GM12878 (cell line): ENCODE measurements around the gene BAG3. TPM values are rescaled to one million over a fixed set of nuclear protein-coding genes. Genes with fewer than 3 reads are reported as not detected.

Experiments
- BMI1 ChIP-seq: fragments of 450-650 bp; IDR thresholded peaks from 2 replicates; pipeline ENCODE4 v1.6.1; 2016; ENCODE audit warnings: mild to moderate bottlenecking, moderate library complexity, borderline replicate concordance
- CHD1 ChIP-seq: IDR thresholded peaks from 2 replicates; pipeline ENCODE4 v1.6.1; 2012; ENCODE audit warnings: low read depth, low read length, improper control_type of control experiment
- ESRRA ChIP-seq: IDR thresholded peaks from 2 replicates; pipeline ENCODE4 v1.6.1; 2012; ENCODE audit warnings: mild to moderate bottlenecking, low read length, improper control_type of control experiment
- HDAC6 ChIP-seq: fragments of 200-600 bp; sonication (generic); IDR thresholded peaks from one replicate; pipeline ENCODE4 v1.8.0; 2017; ENCODE audit warnings: antibody characterized with exemption; ENCODE audit not compliant: unreplicated experiment
- IKZF1 ChIP-seq: fragments of 450-650 bp; conservative IDR thresholded peaks from 2 replicates; pipeline ENCODE4 v1.6.1; 2017; ENCODE audit warnings: antibody characterized with exemption, mild to moderate bottlenecking
- IKZF2 ChIP-seq, 2 experiments: fragments of 450-650 bp; IDR thresholded peaks; 2 replicates each; pipeline ENCODE4 v1.6.1; 2017; ENCODE audit warnings: mild to moderate bottlenecking in 2 of 2, moderate library complexity in 2 of 2
- KAT2A ChIP-seq: conservative IDR thresholded peaks from 2 replicates; pipeline ENCODE4 v1.6.1; 2011; ENCODE audit warnings: low read depth, low read length; ENCODE audit not compliant: control insufficient read depth
- RAD21 ChIP-seq: IDR thresholded peaks from 2 replicates; pipeline ENCODE4 v1.6.1; 2011; ENCODE audit warnings: mild to moderate bottlenecking, low read depth, low read length, moderate library complexity; ENCODE audit not compliant: insufficient read depth
- ZBED1 ChIP-seq: IDR thresholded peaks from 2 replicates; pipeline ENCODE4 v1.6.1; 2016; ENCODE audit warnings: borderline replicate concordance
- polyA plus RNA-seq, 11 experiments: library from polyadenylated mRNA; depleted of rRNA in 4 of 11; unstranded in 6 of 11; stranded (reverse) in 5 of 11; fragments of >200 nt; fragmentation: Nextera tagmentation in 4 of 11; fragmentation: Illumina TruSeq in 1 of 11; extraction: Ambion mirVana in 4 of 11; extraction: Trizol in 1 of 11; gene quantifications; 1 replicate in 1 of 11; 2 replicates in 10 of 11; pipeline versions ENCODE4 v1.2.1 to v1.2.3, GENCODE V29; 2011 to 2016; ENCODE audit warnings: inconsistent platforms in 2 of 11, missing spikeins in 2 of 11, low read depth in 1 of 11
- total RNA-seq, 4 experiments: library from RNA; depleted of rRNA in 3 of 4; stranded (reverse); fragments of >200 nt in 3 of 4; fragmentation: Illumina TruSeq in 1 of 4; extraction: Trizol in 1 of 4; gene quantifications; 2 replicates each; pipeline versions ENCODE4 v1.2.1 to v1.2.3, GENCODE V29; 2013 to 2021
- TF ChIP-seq, protein P1 (sequence below): IDR thresholded peaks from 2 replicates; pipeline ENCODE4 v1.6.1; 2011; ENCODE audit warnings: low read depth, low read length, improper control_type of control experiment, borderline replicate concordance
- TF ChIP-seq, protein P2 (sequence below): IDR thresholded peaks from 2 replicates; pipeline ENCODE4 v1.6.1; 2012; ENCODE audit warnings: improper control_type of control experiment, low read depth, low read length; ENCODE audit not compliant: insufficient replicate concordance

The BAG3 gene
- total and polyA plus RNA-seq, 10 of the 15 experiments (the other 5 are each of a cell fraction or from before 2014, with no cell fraction given), result 0.71 to 14.1 (median 4.3) TPM

DNA sequence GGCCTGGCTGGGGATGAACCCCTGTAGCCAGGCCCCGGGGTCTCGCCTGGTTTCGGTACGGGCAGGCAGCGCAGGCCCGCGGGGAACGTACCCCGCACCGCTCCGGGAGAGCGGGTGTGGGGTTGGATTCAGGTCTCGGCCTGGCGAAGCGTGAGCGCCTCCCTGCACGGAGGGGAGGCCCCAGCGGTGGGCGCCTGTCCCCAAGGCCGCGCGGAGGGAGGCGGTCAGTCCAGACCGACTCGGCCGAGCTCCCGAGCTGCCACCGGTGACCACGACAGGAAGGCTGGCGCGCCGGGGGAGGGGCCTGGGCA, 74.3 kb downstream of the BAG3 start (continued):
- TF ChIP-seq, protein P1, sequence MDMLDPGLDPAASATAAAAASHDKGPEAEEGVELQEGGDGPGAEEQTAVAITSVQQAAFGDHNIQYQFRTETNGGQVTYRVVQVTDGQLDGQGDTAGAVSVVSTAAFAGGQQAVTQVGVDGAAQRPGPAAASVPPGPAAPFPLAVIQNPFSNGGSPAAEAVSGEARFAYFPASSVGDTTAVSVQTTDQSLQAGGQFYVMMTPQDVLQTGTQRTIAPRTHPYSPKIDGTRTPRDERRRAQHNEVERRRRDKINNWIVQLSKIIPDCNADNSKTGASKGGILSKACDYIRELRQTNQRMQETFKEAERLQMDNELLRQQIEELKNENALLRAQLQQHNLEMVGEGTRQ, result no peak
- TF ChIP-seq ZBED1, result no peak
- TF ChIP-seq CHD1, result no peak
- TF ChIP-seq IKZF2 (IDR thresholded peaks at IDR 0.05), result no peak
- no peak for TF ChIP-seq HDAC6
- 0 out of 2 replicates have a peak, but pooled peaks have one; percentile 2 for TF ChIP-seq RAD21
- TF ChIP-seq, protein P2, sequence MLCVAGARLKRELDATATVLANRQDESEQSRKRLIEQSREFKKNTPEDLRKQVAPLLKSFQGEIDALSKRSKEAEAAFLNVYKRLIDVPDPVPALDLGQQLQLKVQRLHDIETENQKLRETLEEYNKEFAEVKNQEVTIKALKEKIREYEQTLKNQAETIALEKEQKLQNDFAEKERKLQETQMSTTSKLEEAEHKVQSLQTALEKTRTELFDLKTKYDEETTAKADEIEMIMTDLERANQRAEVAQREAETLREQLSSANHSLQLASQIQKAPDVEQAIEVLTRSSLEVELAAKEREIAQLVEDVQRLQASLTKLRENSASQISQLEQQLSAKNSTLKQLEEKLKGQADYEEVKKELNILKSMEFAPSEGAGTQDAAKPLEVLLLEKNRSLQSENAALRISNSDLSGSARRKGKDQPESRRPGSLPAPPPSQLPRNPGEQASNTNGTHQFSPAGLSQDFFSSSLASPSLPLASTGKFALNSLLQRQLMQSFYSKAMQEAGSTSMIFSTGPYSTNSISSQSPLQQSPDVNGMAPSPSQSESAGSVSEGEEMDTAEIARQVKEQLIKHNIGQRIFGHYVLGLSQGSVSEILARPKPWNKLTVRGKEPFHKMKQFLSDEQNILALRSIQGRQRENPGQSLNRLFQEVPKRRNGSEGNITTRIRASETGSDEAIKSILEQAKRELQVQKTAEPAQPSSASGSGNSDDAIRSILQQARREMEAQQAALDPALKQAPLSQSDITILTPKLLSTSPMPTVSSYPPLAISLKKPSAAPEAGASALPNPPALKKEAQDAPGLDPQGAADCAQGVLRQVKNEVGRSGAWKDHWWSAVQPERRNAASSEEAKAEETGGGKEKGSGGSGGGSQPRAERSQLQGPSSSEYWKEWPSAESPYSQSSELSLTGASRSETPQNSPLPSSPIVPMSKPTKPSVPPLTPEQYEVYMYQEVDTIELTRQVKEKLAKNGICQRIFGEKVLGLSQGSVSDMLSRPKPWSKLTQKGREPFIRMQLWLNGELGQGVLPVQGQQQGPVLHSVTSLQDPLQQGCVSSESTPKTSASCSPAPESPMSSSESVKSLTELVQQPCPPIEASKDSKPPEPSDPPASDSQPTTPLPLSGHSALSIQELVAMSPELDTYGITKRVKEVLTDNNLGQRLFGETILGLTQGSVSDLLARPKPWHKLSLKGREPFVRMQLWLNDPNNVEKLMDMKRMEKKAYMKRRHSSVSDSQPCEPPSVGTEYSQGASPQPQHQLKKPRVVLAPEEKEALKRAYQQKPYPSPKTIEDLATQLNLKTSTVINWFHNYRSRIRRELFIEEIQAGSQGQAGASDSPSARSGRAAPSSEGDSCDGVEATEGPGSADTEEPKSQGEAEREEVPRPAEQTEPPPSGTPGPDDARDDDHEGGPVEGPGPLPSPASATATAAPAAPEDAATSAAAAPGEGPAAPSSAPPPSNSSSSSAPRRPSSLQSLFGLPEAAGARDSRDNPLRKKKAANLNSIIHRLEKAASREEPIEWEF, result no peak
- TF ChIP-seq IKZF1, result peak; percentile 34; the same call in 1 of the 2 replicates
- TF ChIP-seq KAT2A, result no peak
- TF ChIP-seq BMI1, result no peak
- no peak for TF ChIP-seq ESRRA
